HepG2 (cell line): ENCODE results near the gene PSRC1. TPM values are rescaled to one million over a fixed set of nuclear protein-coding genes. Genes with fewer than 3 reads are reported as not detected.

Experiments
- ATF2 ChIP-seq: sonication (generic); formaldehyde crosslinking; IDR thresholded peaks from 2 replicates; pipeline ENCODE4 v1.4.0; 2020; ENCODE audit warnings: missing genetic modification reagents
- KDM2A ChIP-seq: sonication (generic); formaldehyde crosslinking; IDR thresholded peaks from 2 replicates; pipeline ENCODE4 v1.4.0; 2020; ENCODE audit warnings: low read depth, missing genetic modification reagents, borderline replicate concordance
- MZF1 ChIP-seq: sonication (generic); formaldehyde crosslinking; IDR thresholded peaks from 2 replicates; pipeline ENCODE4 v1.8.1; 2023; ENCODE audit warnings: mild to moderate bottlenecking, missing genetic modification reagents, borderline replicate concordance
- POLR2G ChIP-seq: fragments of 200-400 bp; formaldehyde crosslinking; IDR thresholded peaks from 2 replicates; pipeline ENCODE4 v1.6.1; 2018; ENCODE audit warnings: mild to moderate bottlenecking, low read depth, low read length, moderate library complexity
- ZFX ChIP-seq: sonication (generic); formaldehyde crosslinking; IDR thresholded peaks from 2 replicates; pipeline ENCODE4 v1.4.0; 2020; ENCODE audit warnings: mild to moderate bottlenecking, low read depth, missing genetic modification reagents, moderate library complexity
- ZNF160 ChIP-seq: sonication (generic); formaldehyde crosslinking; IDR thresholded peaks from 2 replicates; pipeline ENCODE4 v1.8.0; 2022; ENCODE audit warnings: mild to moderate bottlenecking, inconsistent platforms, missing genetic modification reagents
- ZNF224 ChIP-seq: sonication (generic); formaldehyde crosslinking; IDR thresholded peaks from 2 replicates; pipeline ENCODE4 v1.5.0; 2020; ENCODE audit warnings: mild to moderate bottlenecking, missing genetic modification reagents
- ZNF577 ChIP-seq: sonication (generic); formaldehyde crosslinking; IDR thresholded peaks from 2 replicates; pipeline ENCODE4 v1.4.0; 2020; ENCODE audit warnings: mild to moderate bottlenecking, low read depth, missing genetic modification reagents, borderline replicate concordance
- ZNF609 ChIP-seq: sonication (generic); formaldehyde crosslinking; IDR thresholded peaks from 2 replicates; pipeline ENCODE4 v1.4.0; 2020; ENCODE audit warnings: mild to moderate bottlenecking, missing genetic modification reagents, borderline replicate concordance
- ZNF737 ChIP-seq: sonication (generic); formaldehyde crosslinking; IDR thresholded peaks from 2 replicates; pipeline ENCODE4 v1.5.0; 2020; ENCODE audit warnings: missing genetic modification reagents, mild to moderate bottlenecking, borderline replicate concordance
- ZSCAN9 ChIP-seq: IDR thresholded peaks from 2 replicates; pipeline ENCODE4 v1.6.1; 2016; ENCODE audit warnings: borderline replicate concordance
- polyA plus RNA-seq, 8 experiments: library from polyadenylated mRNA; depleted of rRNA in 3 of 8; stranded (reverse) in 7 of 8; unstranded in 1 of 8; fragments of >200 nt; fragmentation: Illumina TruSeq in 4 of 8; extraction: Trizol in 4 of 8; gene quantifications; 2 replicates each; pipeline versions ENCODE4 v1.2.1 to v1.2.3, GENCODE V29; 2011 to 2016; ENCODE audit warnings: low read depth in 4 of 8, missing spikeins in 1 of 8, mixed read lengths in 1 of 8; ENCODE audit not compliant: insufficient read depth in 1 of 8
- total RNA-seq, 5 experiments: library from RNA; depleted of rRNA; stranded (reverse); fragments of >200 nt; fragmentation: Illumina TruSeq; extraction: Trizol; gene quantifications; 2 replicates each; pipeline ENCODE4 v1.2.3, GENCODE V29; 2016; ENCODE audit warnings: low read depth in 1 of 5

Gene PSRC1
- total and polyA plus RNA-seq, 2 of the 13 experiments (the other 11 are each of a cell fraction or from before 2014, with no cell fraction given), result 28.6 to 30.3 TPM

- 0 out of 2 replicates have a peak, but pooled peaks have one; percentile 36 for TF ChIP-seq ZNF609 (CRISPR knock-in tag)
- no peak for TF ChIP-seq ZNF577 (CRISPR knock-in tag)
- TF ChIP-seq ZSCAN9 (CRISPR knock-in tag), result 0 out of 2 replicates have a peak, but pooled peaks have one; percentile 10
- TF ChIP-seq ZNF737 (CRISPR knock-in tag), result no peak
- peak; percentile 58 for TF ChIP-seq POLR2G
- peak; percentile 51 for TF ChIP-seq ZFX (CRISPR knock-in tag)
- no peak for TF ChIP-seq ZNF160 (CRISPR knock-in tag)
- TF ChIP-seq ATF2 (CRISPR knock-in tag), result no peak
- no peak for TF ChIP-seq MZF1 (CRISPR knock-in tag)
- TF ChIP-seq KDM2A (CRISPR knock-in tag), result 0 out of 2 replicates have a peak, but pooled peaks have one; percentile 22
- TF ChIP-seq ZNF224 (CRISPR knock-in tag), result no peak
These were observed 7.1 kb downstream of the PSRC1 start (continued) for GRCh38 chr1:109275706-109276345.
